Peyer's patch (tissue), 4 donors: ENCODE results near the gene SSNA1. TPM values are rescaled to one million over a fixed set of nuclear protein-coding genes. Genes with fewer than 3 reads are reported as not detected.
A peak's percentile ranks its signal among the peaks of the same experiment; 100 is the strongest.

ENCODE experiments used
- DNase-seq, 3 donors: peaks; one replicate each; pipeline ENCODE4 v3.0.0-alpha.2; 2017 to 2019
- H3K27ac ChIP-seq, 4 donors: fragments of 200-600 bp; sonication (generic); one replicate each; pipeline ENCODE4 v1.5.1; 2016 to 2019
- H3K27me3 ChIP-seq, 2 donors: fragments of 200-600 bp; sonication (generic); one replicate each; pipeline ENCODE4 v1.5.1; 2019
- H3K36me3 ChIP-seq, 3 donors: fragments of 200-600 bp; sonication (generic); one replicate each; pipeline ENCODE4 v1.5.1; 2016 to 2019
- H3K4me1 ChIP-seq, 4 donors: fragments of 200-600 bp; sonication (generic); one replicate each; pipeline ENCODE4 v1.5.1; 2016 to 2019
- H3K4me3 ChIP-seq, 4 donors: fragments of 200-600 bp; sonication (generic); 1 replicate in 3 of 4; 2 replicates in 1 of 4; pipeline ENCODE4 v1.5.1; 2016 to 2019; ENCODE audit warnings: mild to moderate bottlenecking in 1 of 4
- H3K9me3 ChIP-seq, 4 donors: fragments of 200-600 bp; sonication (generic); one replicate each; pipeline ENCODE4 v1.5.1; 2016 to 2019; ENCODE audit warnings: mild to moderate bottlenecking in 1 of 4
- CTCF ChIP-seq, 6 experiments: fragments of 450-650 bp in 4 of 6; fragments of 200-600 bp in 2 of 6; sonication (generic) in 1 of 6; IDR thresholded peaks; one replicate each; pipeline ENCODE4 v1.5.1; 2017 to 2019; ENCODE audit warnings: antibody characterized with exemption in 6 of 6, mild to moderate bottlenecking in 3 of 6, moderate library complexity in 1 of 6
- POLR2A ChIP-seq, 2 donors: fragments of 450-650 bp; IDR thresholded peaks; one replicate each; pipeline ENCODE4 v1.5.1; 2017; ENCODE audit warnings: antibody characterized with exemption in 2 of 2, mild to moderate bottlenecking in 2 of 2, moderate library complexity in 2 of 2
- total RNA-seq, 4 donors: library from RNA; depleted of rRNA; stranded (reverse); fragments of >200 nt; gene quantifications; one replicate each; pipeline ENCODE4 v1.1.0, GENCODE V29; 2016

SSNA1 gene
- total RNA-seq, 4 donors from 2014 or later, result 58.6 to 82.0 (median 71.6) TPM

GRCh38 chr9:137192859-137193258 is 4.4 kb downstream of the SSNA1 start:
- Histone ChIP-seq H3K36me3 (peaks cover 0 to 31% (median 0%) of the 10 kb centered on the region in 3 donors), H3K27me3 (no peaks in the 10 kb centered on the region), H3K27ac (no peak overlapping the region), H3K9me3 (no peaks in the 10 kb centered on the region), H3K4me3 (no peak overlapping the region), H3K4me1 (peaks cover 5 to 56% (median 11%) of the 10 kb centered on the region in 4 donors)
- DNase-seq, result no peak
- TF ChIP-seq POLR2A (IDR thresholded peaks at IDR 0.05), result no peak
- TF ChIP-seq CTCF (IDR thresholded peaks at IDR 0.05), result no peak

GRCh38 chr9:137193771-137194170 is 5.3 kb downstream of the SSNA1 start:
- Histone ChIP-seq H3K4me3 (peak overlapping the region in 2 of 4 donors; percentile 74 to 96), H3K4me1 (peaks cover 5 to 65% (median 10%) of the 10 kb centered on the region in 4 donors), H3K9me3 (no peaks in the 10 kb centered on the region), H3K27me3 (no peaks in the 10 kb centered on the region), H3K36me3 (peaks cover 0 to 31% (median 0%) of the 10 kb centered on the region in 3 donors), H3K27ac (peak overlapping the region in 3 of 4 donors; percentile 85 to 98 (median 92))
- DNase-seq, result no peak
- TF ChIP-seq CTCF (IDR thresholded peaks at IDR 0.05) (no peak), POLR2A (IDR thresholded peaks at IDR 0.05) (no peak)

- Histone ChIP-seq H3K9me3 (no peaks in the 10 kb centered on the region), H3K36me3 (peaks cover 0 to 31% (median 0%) of the 10 kb centered on the region in 3 donors), H3K27ac (peak overlapping the region in 3 of 4 donors; percentile 85 to 98 (median 92)), H3K27me3 (no peaks in the 10 kb centered on the region), H3K4me3 (peak overlapping the region in 2 of 4 donors; percentile 74 to 96), H3K4me1 (peaks cover 5 to 68% (median 8%) of the 10 kb centered on the region in 4 donors)
- no peak for DNase-seq
- TF ChIP-seq POLR2A (IDR thresholded peaks at IDR 0.05), result no peak
- no peak for TF ChIP-seq CTCF (IDR thresholded peaks at IDR 0.05)
Measured at GRCh38 chr9:137194388-137194787, 5.9 kb downstream of the SSNA1 start.

- H3K27ac ChIP-seq, result peak overlapping the region in 3 of 4 donors; percentile 85 to 98 (median 92)
- no peak for TF ChIP-seq CTCF (IDR thresholded peaks at IDR 0.05)
- peak in 1 of 2 donors; percentile 5 for TF ChIP-seq POLR2A (IDR thresholded peaks at IDR 0.05)
- H3K36me3 ChIP-seq, result peaks cover 0 to 31% (median 0%) of the 10 kb centered on the region in 3 donors
- DNase-seq, result peak in 2 of 3 donors; percentile 72 to 81
- H3K27me3 ChIP-seq, result no peaks in the 10 kb centered on the region
- H3K4me3 ChIP-seq, result peak overlapping the region in 2 of 4 donors; percentile 74 to 96
- H3K9me3 ChIP-seq, result no peaks in the 10 kb centered on the region
- H3K4me1 ChIP-seq, result peaks cover under 1 to 67% (median 8%) of the 10 kb centered on the region in 4 donors
Measured at GRCh38 chr9:137194909-137195308, 6.4 kb downstream of the SSNA1 start.

GRCh38 chr9:137195525-137196220 is 7.2 kb downstream of the SSNA1 start:
- Histone ChIP-seq H3K36me3 (peaks cover 0 to 26% (median 0%) of the 10 kb centered on the region in 3 donors), H3K4me3 (peak overlapping the region in 2 of 4 donors; percentile 74 to 96), H3K27ac (peak overlapping the region in 3 of 4 donors; percentile 85 to 98 (median 92)), H3K27me3 (no peaks in the 10 kb centered on the region), H3K4me1 (peaks cover 0 to 60% (median 5%) of the 10 kb centered on the region in 4 donors), H3K9me3 (no peaks in the 10 kb centered on the region)
- peak in 2 of 3 donors; percentile 83 to 92 for DNase-seq
- TF ChIP-seq CTCF (IDR thresholded peaks at IDR 0.05), result peak in 2 of 6 experiments; percentile 18 to 30
- TF ChIP-seq POLR2A (IDR thresholded peaks at IDR 0.05), result peak; percentile 49 to 64
